Colonic mucosa (tissue), 4 donors: ENCODE results near the gene FBXO15. TPM values are rescaled to one million over a fixed set of nuclear protein-coding genes. Genes with fewer than 3 reads are reported as not detected.

ENCODE experiments used
- DNase-seq: peaks from one replicate; pipeline ENCODE4 v3.0.0-alpha.2; 2020
- H3K27ac ChIP-seq: fragments of 200-600 bp; one replicate; pipeline ENCODE4 v1.8.0; 2021
- H3K27me3 ChIP-seq: fragments of 200-600 bp; one replicate; pipeline ENCODE4 v1.8.0; 2021
- H3K36me3 ChIP-seq: fragments of 200-600 bp; one replicate; pipeline ENCODE4 v1.8.0; 2021
- H3K4me1 ChIP-seq: fragments of 200-600 bp; one replicate; pipeline ENCODE4 v1.8.0; 2021; ENCODE audit warnings: mild to moderate bottlenecking
- H3K4me3 ChIP-seq: fragments of 200-600 bp; one replicate; pipeline ENCODE4 v1.8.0; 2021
- H3K9ac ChIP-seq, 2 donors: one replicate each; pipeline ENCODE4 v1.7.0; 2013; ENCODE audit warnings: control low read depth in 2 of 2, low read depth in 2 of 2, low read length in 2 of 2
- H3K9me3 ChIP-seq: fragments of 200-600 bp; one replicate; pipeline ENCODE4 v1.8.0; 2021
- intact Hi-C: fragments of 100-400 bp; cut with DNase I; formaldehyde crosslinking; loops from one replicate; pipeline ENCODE4 v1.14.1; 2022
- total RNA-seq, 2 donors: library from RNA; stranded (reverse); fragmentation: NEBNext Ultra II Directional in 1 of 2; extraction: Animal tissue kit (Norgen Biotek cat#: 25700) in 1 of 2; gene quantifications; one replicate each; pipeline ENCODE4 v1.2.1, GENCODE V29; 2021
- TF ChIP-seq, protein P1 (sequence below): fragments of 200-600 bp; IDR thresholded peaks from one replicate; pipeline ENCODE4 v1.8.0; 2022; ENCODE audit warnings: antibody characterized with exemption, mild to moderate bottlenecking
- donor health status: healthy.
- donor health status: DM: no; HTN: no; CAD: no.
- donor health status: DM: no; HTN: no; CAD: no.

FBXO15 gene
- total RNA-seq, 2 donors from 2014 or later: not detected

GRCh38 chr18:74147491-74147778 lies 199 bp downstream of the FBXO15 start:
- intact Hi-C loops: no loop called here
- no peaks in the 10 kb centered on the region for H3K36me3 ChIP-seq
- TF ChIP-seq, protein P1, sequence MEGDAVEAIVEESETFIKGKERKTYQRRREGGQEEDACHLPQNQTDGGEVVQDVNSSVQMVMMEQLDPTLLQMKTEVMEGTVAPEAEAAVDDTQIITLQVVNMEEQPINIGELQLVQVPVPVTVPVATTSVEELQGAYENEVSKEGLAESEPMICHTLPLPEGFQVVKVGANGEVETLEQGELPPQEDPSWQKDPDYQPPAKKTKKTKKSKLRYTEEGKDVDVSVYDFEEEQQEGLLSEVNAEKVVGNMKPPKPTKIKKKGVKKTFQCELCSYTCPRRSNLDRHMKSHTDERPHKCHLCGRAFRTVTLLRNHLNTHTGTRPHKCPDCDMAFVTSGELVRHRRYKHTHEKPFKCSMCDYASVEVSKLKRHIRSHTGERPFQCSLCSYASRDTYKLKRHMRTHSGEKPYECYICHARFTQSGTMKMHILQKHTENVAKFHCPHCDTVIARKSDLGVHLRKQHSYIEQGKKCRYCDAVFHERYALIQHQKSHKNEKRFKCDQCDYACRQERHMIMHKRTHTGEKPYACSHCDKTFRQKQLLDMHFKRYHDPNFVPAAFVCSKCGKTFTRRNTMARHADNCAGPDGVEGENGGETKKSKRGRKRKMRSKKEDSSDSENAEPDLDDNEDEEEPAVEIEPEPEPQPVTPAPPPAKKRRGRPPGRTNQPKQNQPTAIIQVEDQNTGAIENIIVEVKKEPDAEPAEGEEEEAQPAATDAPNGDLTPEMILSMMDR: no peak
- no peak for DNase-seq
- H3K9me3 ChIP-seq: no peaks in the 10 kb centered on the region
- no peaks in the 10 kb centered on the region for H3K27me3 ChIP-seq
- peak overlapping the region; percentile 54 for H3K4me3 ChIP-seq
- H3K9ac ChIP-seq: peak overlapping the region; percentile 26 to 98
- peaks cover 10% of the 10 kb centered on the region for H3K4me1 ChIP-seq
- H3K27ac ChIP-seq: peak overlapping the region; percentile 95

DNA sequence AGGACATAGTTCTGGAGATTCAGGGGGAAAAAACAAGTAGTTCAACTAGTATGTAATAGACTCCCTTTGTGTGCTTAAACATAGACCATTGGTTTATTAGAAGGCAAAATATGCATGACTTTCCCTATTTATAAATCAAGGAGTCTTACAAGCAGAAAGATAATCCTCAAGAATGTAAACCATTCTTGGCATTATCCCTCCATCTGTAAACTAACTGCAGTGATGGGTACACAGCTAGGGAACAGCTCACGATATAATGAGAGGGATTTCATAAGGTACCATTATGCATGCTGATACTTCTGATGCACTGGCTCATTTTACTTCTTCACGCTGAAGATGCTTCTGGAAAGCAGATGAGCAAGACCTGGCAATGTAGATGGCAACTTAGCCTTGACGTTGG lies 878 bp downstream of the FBXO15 start:
- Histone ChIP-seq H3K9me3 (no peaks in the 10 kb centered on the region), H3K27me3 (no peaks in the 10 kb centered on the region), H3K27ac (no peak overlapping the region), H3K4me1 (peaks cover 10% of the 10 kb centered on the region), H3K4me3 (no peak overlapping the region), H3K36me3 (no peaks in the 10 kb centered on the region), H3K9ac (no peak overlapping the region)
- TF ChIP-seq, protein P1: no peak
- no peak for DNase-seq
- intact Hi-C loops: no loop called here

- H3K9me3 ChIP-seq: no peaks in the 10 kb centered on the region
- intact Hi-C loops: no loop called here
- no peak overlapping the region for H3K4me3 ChIP-seq
- peaks cover 5% of the 10 kb centered on the region for H3K4me1 ChIP-seq
- H3K36me3 ChIP-seq: no peaks in the 10 kb centered on the region
- no peaks in the 10 kb centered on the region for H3K27me3 ChIP-seq
- H3K27ac ChIP-seq: no peak overlapping the region
- no peak overlapping the region for H3K9ac ChIP-seq
- TF ChIP-seq, protein P1: no peak
- no peak for DNase-seq
Observed at GRCh38 chr18:74142252-74142651, 5.4 kb downstream of the FBXO15 start.

DNA sequence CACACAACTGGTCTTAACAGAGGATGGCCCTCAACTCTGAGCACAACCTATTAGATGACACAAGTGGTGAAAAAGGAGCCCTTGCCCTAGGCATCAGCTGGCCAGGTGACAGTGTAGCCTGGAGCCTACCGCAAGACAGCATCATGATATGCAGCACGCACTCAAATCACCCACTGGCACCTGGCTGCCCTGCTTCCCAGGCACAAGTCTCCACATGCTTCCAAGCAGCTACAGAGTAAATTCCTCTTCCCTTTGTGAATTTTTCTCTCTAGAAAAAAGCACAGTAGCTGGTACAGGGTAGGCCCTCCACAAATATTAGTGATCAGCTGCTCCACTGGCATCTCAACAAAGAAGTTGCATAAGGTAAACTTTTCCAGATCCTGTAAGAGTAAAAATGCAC lies 6.0 kb downstream of the FBXO15 start:
- TF ChIP-seq, protein P1: no peak
- intact Hi-C loops: no loop called here

GRCh38 chr18:74140582-74140981 lies 7.1 kb downstream of the FBXO15 start:
- Histone ChIP-seq H3K4me3 (no peak overlapping the region), H3K27me3 (no peaks in the 10 kb centered on the region), H3K36me3 (no peaks in the 10 kb centered on the region), H3K27ac (no peak overlapping the region), H3K4me1 (no peaks in the 10 kb centered on the region), H3K9me3 (no peaks in the 10 kb centered on the region), H3K9ac (no peak overlapping the region)
- TF ChIP-seq, protein P1: no peak
- DNase-seq: no peak
- intact Hi-C loops: no loop called here

More for the DNA sequence above, 6.0 kb downstream of the FBXO15 start:
- no peak overlapping the region for H3K27ac ChIP-seq
- no peaks in the 10 kb centered on the region for H3K9me3 ChIP-seq
- H3K4me1 ChIP-seq: no peaks in the 10 kb centered on the region
- no peaks in the 10 kb centered on the region for H3K27me3 ChIP-seq
- H3K36me3 ChIP-seq: no peaks in the 10 kb centered on the region
- no peak overlapping the region for H3K4me3 ChIP-seq
- DNase-seq: no peak
- no peak overlapping the region for H3K9ac ChIP-seq

GRCh38 chr18:74139888-74140287 lies 7.7 kb downstream of the FBXO15 start:
- intact Hi-C loops: no loop called here
- H3K9ac ChIP-seq: no peak overlapping the region
- H3K27ac ChIP-seq: no peak overlapping the region
- H3K4me1 ChIP-seq: no peaks in the 10 kb centered on the region
- no peaks in the 10 kb centered on the region for H3K9me3 ChIP-seq
- DNase-seq: no peak
- no peaks in the 10 kb centered on the region for H3K27me3 ChIP-seq
- TF ChIP-seq, protein P1: no peak
- no peak overlapping the region for H3K4me3 ChIP-seq
- H3K36me3 ChIP-seq: no peaks in the 10 kb centered on the region
